ENCODE data around the gene STEEP1. TPM values are rescaled to one million over a fixed set of nuclear protein-coding genes. Genes with fewer than 3 reads are reported as not detected.

STEEP1 gene
- total RNA-seq, 1 experiment from 2014 or later, result 30.4 TPM

- H3K56ac ChIP-seq (ENCODE audit: insufficient read length, low read depth, low read length), result no peak overlapping the region
- H3K23me2 ChIP-seq (ENCODE audit: insufficient read length, low read depth, low read length, poor library complexity, severe bottlenecking), result no peaks in the 10 kb centered on the region
- no peak overlapping the region for H2BK15ac ChIP-seq (ENCODE audit: low read depth, low read length)
- no peak overlapping the region for H3T11ph ChIP-seq (ENCODE audit: low read length)
- H4K8ac ChIP-seq (replicated peaks; ENCODE audit: insufficient read length, low read depth, low read length), result no peak overlapping the region
- H3K79me1 ChIP-seq (ENCODE audit: insufficient read depth, low read depth, low read length, poor library complexity, severe bottlenecking), result no peaks in the 10 kb centered on the region
- no peak overlapping the region for H2AFZ ChIP-seq (ENCODE audit: low read length)
- H3K4me1 ChIP-seq (ENCODE audit: insufficient read depth, low read length), result no peaks in the 10 kb centered on the region
- no peaks in the 10 kb centered on the region for H4K20me1 ChIP-seq (ENCODE audit: control insufficient read depth, insufficient read depth, insufficient read length)
- no peak overlapping the region for H2BK12ac ChIP-seq (ENCODE audit: insufficient read length, low read depth, low read length)
- Mint-ChIP-seq H3K27ac (no peak overlapping the region; a peak in 1 of 7 replicates), H3K4me3 (no peak overlapping the region), H3K9me3 (peaks cover 55 to 74% of the 10 kb centered on the region in 2 experiments), H3K4me1 (peaks cover 0 to 7% of the 10 kb centered on the region in 2 experiments; a peak in 3 of 4 replicates), H3K36me3 (ENCODE audit: insufficient read depth in 1 of 3, low read depth in 3 of 3) (peaks cover 0 to 7% (median 1%) of the 10 kb centered on the region in 3 experiments; a peak in 4 of 7 replicates), H3K27me3 (ENCODE audit: low read depth) (peaks cover 1% of the 10 kb centered on the region; the same call in 1 of the 2 replicates)
- H3K27ac ChIP-seq (ENCODE audit: insufficient read length, low read depth, low read length), result no peak overlapping the region
- TF ChIP-seq CTCF (conservative IDR thresholded peaks at IDR 0.05), result no peak
- no peak overlapping the region for H3K18ac ChIP-seq (ENCODE audit: insufficient read length, low read depth, low read length)
- H2BK120ac ChIP-seq (ENCODE audit: low read depth, low read length, poor library complexity, severe bottlenecking), result no peak overlapping the region
- H3K9me3 ChIP-seq (ENCODE audit: control insufficient read depth, low read depth, low read length), result peaks cover 9% of the 10 kb centered on the region
- H2BK20ac ChIP-seq (ENCODE audit: low read depth, low read length, poor library complexity, severe bottlenecking), result no peak overlapping the region
- no peaks in the 10 kb centered on the region for H3K79me2 ChIP-seq (ENCODE audit: insufficient read depth, low read length)
- H3K14ac ChIP-seq (ENCODE audit: insufficient read depth, low read length), result no peak overlapping the region; the same call in 1 of the 2 replicates
- H4K5ac ChIP-seq (ENCODE audit: insufficient read length, low read depth, low read length), result no peak overlapping the region
- WGBS (ENCODE audit: extremely low coverage, insufficient read length, low lambda C conversion rate), result no CpG with 5 or more reads among the region's 11 CpGs
- no peak overlapping the region for H3K4me2 ChIP-seq (ENCODE audit: insufficient read depth, insufficient read length, low read length)
- H3K9ac ChIP-seq (ENCODE audit: extremely low read depth, insufficient read length, low read length), result no peak overlapping the region
- no peak overlapping the region for H3K4ac ChIP-seq (ENCODE audit: low read depth, low read length)
- no peak overlapping the region for H3K23ac ChIP-seq (ENCODE audit: insufficient read length, low read depth, low read length)
- H3K27me3 ChIP-seq (ENCODE audit: insufficient read depth, low read length), result no peaks in the 10 kb centered on the region
- H4K91ac ChIP-seq (ENCODE audit: insufficient read length, low read depth, low read length), result no peak overlapping the region
- peak; percentile 32 for DNase-seq
- H2BK5ac ChIP-seq (ENCODE audit: insufficient read length, low read length), result no peak overlapping the region
- no peak overlapping the region for H2AK5ac ChIP-seq (ENCODE audit: insufficient read length, low read length)
Observed at GRCh38 chrX:119502727-119503483, 62.3 kb downstream of the STEEP1 start.

Data from H9 (cell line).